Lower lobe of right lung (tissue), 2 donors: ENCODE results near the gene CBFA2T2. TPM values are rescaled to one million over a fixed set of nuclear protein-coding genes. Genes with fewer than 3 reads are reported as not detected.

Experiments used
- ATAC-seq, 2 donors: fragments of 200-7000 bp; cut with Tn5 transposase; one replicate each; pipeline ENCODE4 v1.9.1; 2020 to 2022; ENCODE audit warnings: mild to moderate bottlenecking in 2 of 2, moderate library complexity in 2 of 2
- DNase-seq: peaks from one replicate; pipeline ENCODE4 v3.0.0-alpha.2; 2020
- H3K27ac ChIP-seq: fragments of 200-600 bp; one replicate; pipeline ENCODE4 v1.8.0; 2022
- H3K27me3 ChIP-seq: fragments of 200-600 bp; one replicate; pipeline ENCODE4 v1.8.0; 2022; ENCODE audit warnings: low read depth
- H3K36me3 ChIP-seq: fragments of 200-600 bp; one replicate; pipeline ENCODE4 v1.8.0; 2022; ENCODE audit warnings: mild to moderate bottlenecking
- H3K4me1 ChIP-seq: fragments of 200-600 bp; one replicate; pipeline ENCODE4 v1.8.0; 2022
- H3K4me3 ChIP-seq: fragments of 200-600 bp; one replicate; pipeline ENCODE4 v1.8.0; 2022; ENCODE audit warnings: mild to moderate bottlenecking
- H3K9me3 ChIP-seq: fragments of 200-600 bp; one replicate; pipeline ENCODE4 v1.8.0; 2022
- intact Hi-C: fragments of 100-400 bp; cut with DNase I; formaldehyde crosslinking; loops from one replicate; pipeline ENCODE4 v1.11.0; 2022
- total RNA-seq: library from RNA; stranded (reverse); fragmentation: NEBNext Ultra II Directional; extraction: Animal tissue kit (Norgen Biotek cat#: 25700); gene quantifications from one replicate; pipeline ENCODE4 v1.2.1, GENCODE V29; 2021
- TF ChIP-seq, protein P1 (sequence below): fragments of 200-600 bp; IDR thresholded peaks from one replicate; pipeline ENCODE4 v1.8.0; 2022; ENCODE audit warnings: antibody characterized with exemption, mild to moderate bottlenecking
- donor health status: DM: no; HTN: yes; CAD: no; lungs with severe emphysema.

CBFA2T2 gene
- total RNA-seq, 1 donor from 2014 or later, result 18.2 TPM

DNA sequence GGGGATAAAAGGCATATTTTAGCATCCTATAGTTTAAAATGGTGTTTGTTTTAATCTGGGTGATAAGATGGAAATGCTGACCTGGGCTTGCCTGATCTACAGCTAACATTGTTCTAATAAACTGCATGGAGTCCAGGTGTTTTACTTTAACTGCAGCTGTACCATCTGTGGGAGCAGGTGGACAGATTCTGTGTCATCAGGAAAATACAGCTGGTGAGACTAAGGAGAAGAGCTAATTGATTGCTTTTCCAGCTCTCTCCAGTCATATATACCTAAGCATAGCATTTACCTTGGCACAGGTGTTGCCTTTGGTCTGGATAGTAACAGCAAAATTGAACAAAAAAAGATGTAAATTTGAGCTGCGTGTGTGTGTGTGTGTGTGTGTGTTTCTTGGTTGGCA lies 31.6 kb downstream of the CBFA2T2 start:
- ATAC-seq, result no peak
- Histone ChIP-seq H3K9me3 (no peaks in the 10 kb centered on the region), H3K4me3 (no peak overlapping the region), H3K4me1 (peaks cover 7% of the 10 kb centered on the region), H3K27me3 (no peaks in the 10 kb centered on the region), H3K36me3 (peaks cover 6% of the 10 kb centered on the region), H3K27ac (no peak overlapping the region)
- DNase-seq, result no peak
- TF ChIP-seq, protein P1, sequence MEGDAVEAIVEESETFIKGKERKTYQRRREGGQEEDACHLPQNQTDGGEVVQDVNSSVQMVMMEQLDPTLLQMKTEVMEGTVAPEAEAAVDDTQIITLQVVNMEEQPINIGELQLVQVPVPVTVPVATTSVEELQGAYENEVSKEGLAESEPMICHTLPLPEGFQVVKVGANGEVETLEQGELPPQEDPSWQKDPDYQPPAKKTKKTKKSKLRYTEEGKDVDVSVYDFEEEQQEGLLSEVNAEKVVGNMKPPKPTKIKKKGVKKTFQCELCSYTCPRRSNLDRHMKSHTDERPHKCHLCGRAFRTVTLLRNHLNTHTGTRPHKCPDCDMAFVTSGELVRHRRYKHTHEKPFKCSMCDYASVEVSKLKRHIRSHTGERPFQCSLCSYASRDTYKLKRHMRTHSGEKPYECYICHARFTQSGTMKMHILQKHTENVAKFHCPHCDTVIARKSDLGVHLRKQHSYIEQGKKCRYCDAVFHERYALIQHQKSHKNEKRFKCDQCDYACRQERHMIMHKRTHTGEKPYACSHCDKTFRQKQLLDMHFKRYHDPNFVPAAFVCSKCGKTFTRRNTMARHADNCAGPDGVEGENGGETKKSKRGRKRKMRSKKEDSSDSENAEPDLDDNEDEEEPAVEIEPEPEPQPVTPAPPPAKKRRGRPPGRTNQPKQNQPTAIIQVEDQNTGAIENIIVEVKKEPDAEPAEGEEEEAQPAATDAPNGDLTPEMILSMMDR, result no peak
- intact Hi-C loops, result no loop called here

DNA sequence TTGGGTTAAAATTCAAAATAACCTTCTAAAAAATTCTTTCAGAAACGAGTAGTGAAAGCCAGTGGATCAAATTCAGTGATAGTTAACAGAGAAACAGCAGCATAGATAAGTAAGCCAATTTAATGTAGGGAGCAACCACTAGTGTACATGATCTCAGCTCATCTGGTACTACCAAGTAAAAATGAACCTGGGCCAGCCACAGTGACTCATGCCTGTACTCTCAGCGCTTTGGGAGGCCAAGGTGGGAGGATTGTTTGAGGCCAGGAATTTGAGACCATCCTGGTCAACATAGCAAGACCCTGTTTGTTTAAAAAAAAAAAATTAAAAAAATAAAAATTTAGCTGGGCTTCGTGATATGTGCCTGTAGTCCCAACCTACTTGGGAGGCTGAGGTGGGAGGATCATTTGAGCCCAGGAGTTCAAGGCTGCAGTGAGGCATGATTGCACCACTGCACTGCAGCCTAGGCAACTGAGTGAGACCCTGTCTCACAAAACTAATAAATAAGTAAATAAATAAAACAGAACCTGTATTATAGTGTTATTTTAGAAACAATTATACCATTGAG lies 32.4 kb downstream of the CBFA2T2 start:
- no peaks in the 10 kb centered on the region for H3K27me3 ChIP-seq
- no peak for DNase-seq
- no peak for ATAC-seq
- H3K36me3 ChIP-seq, result peaks cover 6% of the 10 kb centered on the region
- no peak overlapping the region for H3K27ac ChIP-seq
- H3K9me3 ChIP-seq, result no peaks in the 10 kb centered on the region
- TF ChIP-seq, protein P1, result no peak
- intact Hi-C loops, result no loop called here
- no peaks in the 10 kb centered on the region for H3K4me1 ChIP-seq
- H3K4me3 ChIP-seq, result no peak overlapping the region

DNA sequence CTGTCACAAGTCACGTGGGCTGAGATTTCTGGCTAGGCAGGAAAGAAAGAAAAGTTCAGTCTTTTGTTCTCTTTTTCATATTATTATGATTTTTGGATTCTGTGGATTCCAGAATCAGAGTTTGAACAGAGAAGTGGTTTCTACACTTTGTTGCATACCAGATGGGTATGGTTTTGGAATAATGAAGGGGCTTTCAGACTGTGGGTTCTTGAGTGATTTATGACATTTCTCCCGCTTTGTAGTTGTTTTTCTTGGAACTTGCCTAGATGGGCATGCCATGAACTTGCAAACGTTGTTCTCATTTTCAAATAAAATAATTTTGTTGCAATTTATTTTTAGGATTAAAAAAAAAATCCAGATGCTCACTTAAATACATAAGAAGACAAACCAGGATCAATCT lies 34.4 kb downstream of the CBFA2T2 start:
- intact Hi-C loops, result no loop called here
- ATAC-seq (no peak), DNase-seq (no peak)
- TF ChIP-seq, protein P1, result no peak
- H3K9me3 ChIP-seq, result no peaks in the 10 kb centered on the region
- no peak overlapping the region for H3K4me3 ChIP-seq
- no peak overlapping the region for H3K27ac ChIP-seq
- H3K27me3 ChIP-seq, result no peaks in the 10 kb centered on the region
- H3K4me1 ChIP-seq, result no peaks in the 10 kb centered on the region
- H3K36me3 ChIP-seq, result peaks cover 6% of the 10 kb centered on the region

DNA sequence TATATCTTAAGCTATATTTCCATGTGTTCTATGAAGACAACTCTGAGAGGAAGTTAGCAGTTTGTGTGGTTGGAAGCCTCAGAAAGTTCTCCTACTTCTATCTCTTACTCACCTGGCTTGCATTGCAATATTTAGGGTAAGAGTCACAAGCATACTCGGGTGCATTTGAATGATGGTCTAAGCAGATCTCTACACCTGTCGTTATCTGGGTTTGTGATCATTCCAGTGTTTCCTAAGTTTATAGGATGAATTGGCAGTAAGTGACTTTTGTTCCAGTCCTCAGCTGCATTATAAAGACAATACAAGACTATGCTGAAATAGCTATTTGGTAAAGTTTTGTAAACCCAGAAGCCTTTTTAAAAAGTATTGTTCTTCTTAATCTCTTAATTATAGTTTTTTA lies 36.9 kb downstream of the CBFA2T2 start:
- Histone ChIP-seq H3K4me1 (peaks cover 9% of the 10 kb centered on the region), H3K27ac (no peak overlapping the region), H3K4me3 (no peak overlapping the region), H3K36me3 (peaks cover 6% of the 10 kb centered on the region), H3K9me3 (no peaks in the 10 kb centered on the region), H3K27me3 (no peaks in the 10 kb centered on the region)
- ATAC-seq, result no peak
- DNase-seq, result no peak
- intact Hi-C loops, result no loop called here
- TF ChIP-seq, protein P1, result no peak

DNA sequence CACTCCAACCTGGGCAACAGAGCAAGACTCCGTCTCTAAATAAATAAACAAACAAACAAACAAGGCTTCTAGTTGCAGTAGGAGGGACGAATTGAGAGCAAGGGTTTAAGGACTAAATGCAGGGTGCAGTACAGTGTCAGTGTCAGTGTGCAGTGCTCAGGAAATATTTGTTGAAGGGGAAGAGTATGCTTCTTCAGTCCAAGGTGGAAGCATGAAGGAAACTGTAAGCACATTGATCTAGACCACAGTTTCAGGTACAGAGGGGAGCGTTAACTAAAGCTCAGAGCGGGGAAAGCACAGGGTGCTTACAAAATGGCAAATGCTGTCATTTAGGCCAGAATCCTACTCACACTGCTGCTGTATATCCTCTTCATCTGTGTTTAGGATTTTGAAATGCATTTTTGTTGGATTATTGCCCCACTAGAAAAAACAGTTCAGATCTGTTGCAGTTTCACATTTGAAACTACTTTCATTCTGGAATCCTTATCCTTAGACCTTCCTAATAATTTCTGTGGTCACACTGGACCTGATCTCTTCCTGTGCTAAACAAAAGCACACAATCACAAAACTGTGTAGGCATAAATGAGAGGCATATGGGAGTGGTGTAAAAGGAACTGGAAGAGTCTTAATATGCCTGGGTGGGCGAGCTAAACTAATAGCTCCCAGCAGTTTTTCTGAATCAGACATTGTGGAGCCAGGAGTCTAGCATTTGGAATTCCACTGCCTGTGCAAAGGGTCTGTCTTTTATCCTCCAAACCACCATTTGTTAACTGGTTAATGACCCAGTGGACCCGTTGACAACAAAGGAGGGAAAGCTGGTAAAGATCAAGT lies 41.4 kb downstream of the CBFA2T2 start:
- H3K4me1 ChIP-seq, result peaks cover 25% of the 10 kb centered on the region
- intact Hi-C loops, result no loop called here
- H3K4me3 ChIP-seq, result no peak overlapping the region
- no peaks in the 10 kb centered on the region for H3K36me3 ChIP-seq
- no peak for DNase-seq
- TF ChIP-seq, protein P1, result no peak
- no peak overlapping the region for H3K27ac ChIP-seq
- no peaks in the 10 kb centered on the region for H3K27me3 ChIP-seq
- ATAC-seq, result no peak
- H3K9me3 ChIP-seq, result no peaks in the 10 kb centered on the region
